ENCODE measurements around the gene ZFYVE16.
"Not testable (repeated sequence)": the region's sequence is repeated elsewhere in the genome, so short reads cannot be mapped to it uniquely, and the experiment has no call there.

The ZFYVE16 gene
- 18.0 to 44.3 reads per million in 2 experiments for total RNA-seq

GRCh38 chr5:80407735-80408483 is at the start of gene ZFYVE16:
Gene ZFYVE16, plus strand, starts transcription at chr5:80408064. Its CDS starts 26,084 bp downstream, at chr5:80434148.
- DNase-seq (ENCODE audit: low read depth), result peak; percentile 93

GRCh38 chr5:80360914-80361444 is 46.9 kb upstream of the ZFYVE16 start:
- no peak for DNase-seq (ENCODE audit: low read depth)

- DNase-seq (ENCODE audit: low read depth), result no peak
Measured at GRCh38 chr5:80364892-80365291, 43.0 kb upstream of the ZFYVE16 start.

GRCh38 chr5:80368661-80369480 is 39.0 kb upstream of the ZFYVE16 start:
- no peak for DNase-seq (ENCODE audit: low read depth)

GRCh38 chr5:80369521-80369920 is 38.3 kb upstream of the ZFYVE16 start:
- DNase-seq (ENCODE audit: low read depth), result no peak

GRCh38 chr5:80370390-80370789 is 37.5 kb upstream of the ZFYVE16 start:
- no peak for DNase-seq (ENCODE audit: low read depth)

GRCh38 chr5:80372780-80373179 is 35.1 kb upstream of the ZFYVE16 start:
- DNase-seq (ENCODE audit: low read depth), result no peak

- no peak for DNase-seq (ENCODE audit: low read depth)
Measured at GRCh38 chr5:80374188-80374587, 33.7 kb upstream of the ZFYVE16 start.

- no peak for DNase-seq (ENCODE audit: low read depth)
Measured at GRCh38 chr5:80376557-80376956, 31.3 kb upstream of the ZFYVE16 start.

- no peak for DNase-seq (ENCODE audit: low read depth)
Measured at GRCh38 chr5:80382488-80382887, 25.4 kb upstream of the ZFYVE16 start.

- DNase-seq (ENCODE audit: low read depth), result no peak
Measured at GRCh38 chr5:80387063-80387768, 20.6 kb upstream of the ZFYVE16 start.

GRCh38 chr5:80389580-80389979 is 18.3 kb upstream of the ZFYVE16 start:
- no peak for DNase-seq (ENCODE audit: low read depth)

- not testable (repeated sequence) for DNase-seq (ENCODE audit: low read depth)
Measured at GRCh38 chr5:80390413-80390812, 17.5 kb upstream of the ZFYVE16 start.

GRCh38 chr5:80391267-80391666 is 16.6 kb upstream of the ZFYVE16 start:
- DNase-seq (ENCODE audit: low read depth), result not testable (repeated sequence)

GRCh38 chr5:80399526-80400239 is 8.2 kb upstream of the ZFYVE16 start:
- DNase-seq (ENCODE audit: low read depth), result no peak

GRCh38 chr5:80400368-80400767 is 7.5 kb upstream of the ZFYVE16 start:
- not testable (repeated sequence) for DNase-seq (ENCODE audit: low read depth)

- DNase-seq (ENCODE audit: low read depth), result no peak
Measured at GRCh38 chr5:80403782-80404181, 4.1 kb upstream of the ZFYVE16 start.

- DNase-seq (ENCODE audit: low read depth), result no peak
Measured at GRCh38 chr5:80406980-80407734, 707 bp upstream of the ZFYVE16 start.

- DNase-seq (ENCODE audit: low read depth), result peak; percentile 21
Measured at GRCh38 chr5:80408484-80409366, 861 bp downstream of the ZFYVE16 start.
